NCI-H524 treated with DMSO at 0.1 percent for 48 hours (cell line): ENCODE results near the gene SLC49A4.

Source experiments
- DNase-seq: peaks from one replicate; lab custom pipeline; 2025; lab: John Stamatoyannopoulos, UW

SLC49A4 gene

DNA sequence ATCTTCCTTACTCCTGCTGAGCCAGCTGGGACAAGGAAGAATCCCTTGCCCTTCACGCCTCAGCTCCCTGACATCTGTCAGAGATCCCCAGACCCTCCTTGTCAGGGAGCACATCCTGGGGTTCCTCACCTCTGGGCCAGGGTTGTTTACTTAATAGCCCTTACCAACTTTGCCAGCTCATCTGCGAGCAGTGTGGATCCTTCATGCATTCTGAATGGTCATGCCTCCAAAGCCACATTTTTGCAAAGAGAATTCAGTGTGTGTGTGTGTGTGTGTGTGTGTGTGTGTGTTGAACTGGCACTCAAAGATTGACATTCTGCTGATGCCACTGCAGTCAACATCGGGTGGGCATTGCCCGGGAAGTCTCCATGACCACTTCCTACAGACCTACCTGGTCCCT is 112.6 kb downstream of the SLC49A4 start:
- no peak for DNase-seq

DNA sequence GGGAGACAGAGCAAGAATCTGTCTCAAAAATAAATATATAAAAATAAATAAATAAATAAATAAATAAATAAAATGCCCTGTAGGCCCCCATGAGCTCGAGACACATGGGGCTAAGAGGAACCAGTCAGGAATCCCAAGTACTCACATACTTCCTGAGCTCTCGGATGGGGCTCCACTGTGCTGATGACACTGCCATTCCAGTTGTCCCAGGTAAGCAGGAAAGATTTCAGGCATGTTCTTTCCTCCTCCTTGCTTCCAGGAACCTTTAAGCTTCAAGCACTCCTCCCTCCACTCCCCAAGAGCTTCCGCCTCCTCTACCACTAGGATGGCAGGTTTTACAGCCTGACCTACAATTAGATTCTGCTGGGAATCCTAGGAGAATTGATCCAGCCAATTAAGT is 113.4 kb downstream of the SLC49A4 start:
- DNase-seq = no peak

GRCh38 chr3:122911901-122912300 is 117.0 kb downstream of the SLC49A4 start:
- no peak for DNase-seq

DNA sequence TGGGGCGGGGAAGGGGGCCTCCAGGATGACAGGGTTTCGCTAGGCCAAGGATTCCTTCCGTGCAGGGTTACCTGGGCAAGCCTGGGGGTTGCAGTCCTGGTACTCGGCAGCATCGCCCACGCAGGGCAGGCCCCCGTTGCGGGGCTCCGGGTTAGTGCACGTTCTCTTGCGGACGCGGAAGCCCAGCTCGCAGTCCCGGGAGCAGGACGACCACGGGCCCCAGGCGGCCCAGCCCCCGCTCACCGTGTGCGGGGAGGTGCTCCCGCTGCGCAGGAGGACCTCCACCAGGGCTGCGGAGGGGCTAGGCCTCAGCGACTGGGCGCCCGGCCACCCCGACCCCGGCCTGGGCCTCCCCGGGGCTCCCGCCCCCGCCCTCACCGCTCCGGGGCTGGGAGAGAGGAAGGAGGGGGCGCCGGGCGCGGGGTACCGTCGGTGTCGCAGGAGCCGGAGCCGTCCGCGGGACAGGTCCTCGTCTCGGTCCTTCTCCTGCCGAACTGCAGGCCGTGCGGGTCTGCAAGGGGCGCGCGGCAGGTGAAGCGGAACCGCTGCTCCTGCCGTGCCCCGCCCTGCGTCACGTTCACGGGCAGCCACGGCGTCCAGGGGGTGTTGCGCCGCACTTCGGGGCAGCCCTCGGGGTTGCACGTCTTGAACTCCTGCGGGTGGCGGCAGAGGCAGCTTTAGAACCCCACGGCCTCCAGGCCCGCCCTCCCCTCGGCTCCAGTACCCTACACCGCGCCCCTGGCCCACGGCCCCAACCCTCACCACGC is 118.1 kb downstream of the SLC49A4 start:
- no peak for DNase-seq

DNA sequence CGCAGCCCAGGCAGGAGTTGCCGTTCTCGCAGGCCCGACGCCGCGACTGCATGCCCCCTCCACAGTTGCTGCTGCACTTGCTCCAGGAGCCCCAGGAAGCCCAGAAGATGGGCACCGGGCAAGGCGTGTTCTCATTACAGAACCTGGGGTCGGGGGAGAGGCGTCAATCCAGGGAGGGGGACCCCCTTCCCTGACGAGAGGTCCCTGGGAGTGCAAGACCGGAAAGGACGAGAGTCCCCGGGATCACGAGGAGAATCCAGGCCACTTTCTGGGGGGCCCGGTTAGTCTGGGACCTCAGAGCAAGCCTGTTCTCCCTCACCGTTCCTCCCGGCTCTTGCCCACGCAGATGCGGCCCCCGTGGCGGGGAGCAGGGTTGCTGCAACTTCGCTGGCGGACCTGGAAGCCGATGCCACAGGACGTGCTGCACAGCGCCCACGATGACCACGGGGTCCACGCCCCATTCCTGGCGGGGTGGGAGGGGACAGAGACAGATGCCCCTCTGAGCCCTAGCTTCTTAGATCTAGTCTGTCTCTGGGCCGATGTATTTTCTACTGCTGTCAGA is 118.8 kb downstream of the SLC49A4 start:
- no peak for DNase-seq

- DNase-seq = no peak
These were observed 120.6 kb downstream of the SLC49A4 start for GRCh38 chr3:122915300-122916055.

GRCh38 chr3:122916084-122916483 is 121.2 kb downstream of the SLC49A4 start:
- no peak for DNase-seq

- no peak for DNase-seq
These were observed 121.7 kb downstream of the SLC49A4 start for GRCh38 chr3:122916580-122916979.

DNA sequence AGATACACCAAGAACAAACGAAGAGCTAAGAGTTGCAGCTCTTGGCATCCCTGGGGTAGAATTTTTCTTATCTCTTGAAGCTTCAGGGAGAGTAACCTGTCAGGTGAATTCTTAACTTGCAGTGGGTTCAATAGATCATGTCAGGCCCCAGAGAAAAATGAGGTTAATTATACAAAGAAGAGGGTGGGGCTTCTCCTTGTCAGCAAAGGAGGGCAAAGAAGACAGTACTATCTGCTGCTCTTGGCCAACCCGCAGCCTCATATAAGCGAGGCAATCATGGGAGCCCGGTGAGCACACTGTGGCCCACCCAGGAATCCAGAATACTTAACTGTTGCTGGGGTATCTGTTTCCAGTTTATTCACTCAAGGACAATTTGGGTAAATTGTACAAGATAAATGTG is 122.5 kb downstream of the SLC49A4 start:
- no peak for DNase-seq

DNA sequence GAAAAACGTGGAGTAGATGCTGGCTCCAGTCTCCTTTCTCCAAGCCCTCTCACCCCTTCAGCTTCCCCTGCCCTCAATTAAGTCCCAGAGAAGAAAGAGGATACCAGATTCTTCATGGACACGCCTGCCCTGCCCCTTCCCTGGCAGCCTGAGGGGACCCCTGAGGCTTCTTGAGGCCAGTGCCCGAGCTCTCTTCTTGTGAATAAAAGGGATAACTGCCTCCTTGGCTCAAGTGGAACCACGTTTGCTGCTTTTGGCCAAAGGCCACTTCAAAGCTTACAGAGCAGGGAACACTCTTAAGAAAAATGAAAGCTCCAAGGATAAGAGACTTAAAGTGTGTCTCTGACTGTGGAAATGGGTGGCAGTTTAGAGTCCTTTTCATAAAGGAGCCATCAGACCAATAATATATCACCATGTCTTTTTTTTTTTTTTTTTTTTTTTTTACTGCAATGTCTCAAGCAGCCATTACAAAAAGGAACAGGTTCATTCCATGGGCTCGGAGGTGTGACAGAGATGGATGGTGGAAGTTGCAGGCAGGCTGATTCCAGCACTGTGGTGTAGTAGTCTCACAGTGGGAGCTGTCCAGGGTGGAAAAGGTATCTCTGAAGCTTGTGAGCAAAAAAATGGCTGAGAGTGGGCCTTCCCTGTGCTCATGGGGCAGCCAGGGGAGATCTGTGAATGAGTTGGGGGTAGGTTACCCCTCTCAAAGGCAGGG is 123.9 kb downstream of the SLC49A4 start:
- no peak for DNase-seq

GRCh38 chr3:122919291-122919610 is 124.4 kb downstream of the SLC49A4 start:
- no peak for DNase-seq

DNA sequence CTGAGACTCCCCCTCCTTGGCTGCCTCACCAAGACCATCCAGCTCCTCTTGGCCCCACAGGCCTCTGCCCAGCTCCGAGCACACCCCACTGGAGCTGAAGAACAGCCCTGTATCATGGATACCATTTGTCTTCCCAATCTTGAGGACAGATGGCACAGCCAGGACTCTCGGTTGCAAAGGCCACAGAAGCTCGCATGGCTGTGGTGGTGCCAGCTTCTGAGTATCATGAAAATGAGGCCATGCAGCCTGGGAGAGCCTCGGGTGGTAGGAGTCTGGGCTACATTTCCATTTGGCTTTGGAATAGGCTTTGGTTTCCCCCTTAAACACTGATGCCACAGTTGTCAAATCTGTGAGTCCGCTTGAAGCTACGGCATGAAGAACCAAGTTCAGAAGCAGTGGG is 126.1 kb downstream of the SLC49A4 start:
- DNase-seq = no peak

DNA sequence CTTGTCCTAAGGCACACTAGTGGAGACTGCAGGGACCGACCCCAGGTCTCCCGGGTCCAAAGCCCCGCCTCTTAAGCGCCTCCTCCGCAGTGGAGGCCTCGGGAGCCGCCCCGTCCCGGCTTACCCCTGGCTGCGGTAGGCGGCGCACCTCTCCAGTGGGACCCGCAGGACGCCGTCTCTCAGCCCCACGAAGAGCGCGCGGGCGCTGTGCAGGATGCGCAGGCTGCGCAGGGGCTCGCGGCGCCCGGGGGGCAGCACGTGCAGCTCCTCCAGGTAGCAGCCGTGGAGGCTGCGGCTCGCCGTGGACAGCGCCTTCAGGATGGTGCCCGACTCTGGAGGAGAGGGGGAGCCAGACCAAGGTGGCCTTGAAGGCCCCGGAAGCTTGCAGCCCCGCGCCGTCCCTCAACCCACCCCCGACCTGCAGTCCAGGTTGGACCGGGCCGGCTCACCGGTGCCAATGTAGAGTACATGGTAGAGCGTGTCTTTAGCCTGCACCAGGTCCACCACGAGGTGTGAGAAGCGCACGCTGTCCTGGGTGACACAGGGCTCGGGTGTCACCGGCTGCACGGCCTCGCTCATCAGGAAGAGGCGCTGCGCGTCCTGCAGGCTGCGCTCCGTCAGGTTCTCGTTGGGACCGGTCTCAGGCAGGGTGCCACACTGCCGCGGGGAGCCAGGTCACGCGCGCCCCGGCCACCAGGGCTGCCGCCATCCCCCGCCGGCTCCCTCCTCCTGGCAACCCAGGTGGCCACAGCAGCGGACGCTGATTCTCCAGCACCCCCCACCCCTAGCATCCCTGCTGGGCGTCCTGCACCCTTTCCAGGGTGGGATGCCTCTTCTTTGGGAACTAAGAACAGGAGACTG is 127.2 kb downstream of the SLC49A4 start:
- no peak for DNase-seq

- no peak for DNase-seq
These were observed 128.7 kb downstream of the SLC49A4 start for GRCh38 chr3:122923611-122924010.

GRCh38 chr3:122924056-122924455 is 129.2 kb downstream of the SLC49A4 start:
- DNase-seq = no peak

GRCh38 chr3:122925756-122926155 is 130.9 kb downstream of the SLC49A4 start:
- no peak for DNase-seq

DNA sequence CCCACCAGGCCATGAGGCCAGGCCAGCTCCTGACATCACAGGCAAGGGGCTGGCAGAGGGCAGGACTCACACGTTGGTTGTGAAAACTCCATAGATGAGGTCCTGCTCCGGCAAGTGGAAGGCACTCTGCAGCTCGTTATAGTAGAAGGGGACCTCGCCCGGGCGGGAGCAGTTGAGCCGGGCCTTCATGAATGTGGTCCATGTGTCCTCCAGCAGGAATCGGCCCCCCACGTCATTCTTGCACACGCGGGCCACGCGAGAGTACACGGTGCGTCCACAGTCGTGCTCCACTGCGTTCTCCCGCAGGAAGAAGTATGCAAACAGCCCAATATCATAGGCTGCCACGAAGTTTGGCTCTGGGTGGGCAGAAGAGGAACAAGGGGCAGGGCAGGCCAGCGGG is 131.5 kb downstream of the SLC49A4 start:
- no peak for DNase-seq

GRCh38 chr3:122926811-122927210 is 131.9 kb downstream of the SLC49A4 start:
- DNase-seq = no peak

- DNase-seq = no peak
These were observed 132.9 kb downstream of the SLC49A4 start for GRCh38 chr3:122927726-122928125.

GRCh38 chr3:122928396-122929187 is 133.7 kb downstream of the SLC49A4 start:
- no peak for DNase-seq
